ENCODE data around the gene MRPL47.
"Not testable (repeated sequence)": the region's sequence is repeated elsewhere in the genome, so short reads cannot be mapped to it uniquely, and the experiment has no call there.

Gene MRPL47

DNA sequence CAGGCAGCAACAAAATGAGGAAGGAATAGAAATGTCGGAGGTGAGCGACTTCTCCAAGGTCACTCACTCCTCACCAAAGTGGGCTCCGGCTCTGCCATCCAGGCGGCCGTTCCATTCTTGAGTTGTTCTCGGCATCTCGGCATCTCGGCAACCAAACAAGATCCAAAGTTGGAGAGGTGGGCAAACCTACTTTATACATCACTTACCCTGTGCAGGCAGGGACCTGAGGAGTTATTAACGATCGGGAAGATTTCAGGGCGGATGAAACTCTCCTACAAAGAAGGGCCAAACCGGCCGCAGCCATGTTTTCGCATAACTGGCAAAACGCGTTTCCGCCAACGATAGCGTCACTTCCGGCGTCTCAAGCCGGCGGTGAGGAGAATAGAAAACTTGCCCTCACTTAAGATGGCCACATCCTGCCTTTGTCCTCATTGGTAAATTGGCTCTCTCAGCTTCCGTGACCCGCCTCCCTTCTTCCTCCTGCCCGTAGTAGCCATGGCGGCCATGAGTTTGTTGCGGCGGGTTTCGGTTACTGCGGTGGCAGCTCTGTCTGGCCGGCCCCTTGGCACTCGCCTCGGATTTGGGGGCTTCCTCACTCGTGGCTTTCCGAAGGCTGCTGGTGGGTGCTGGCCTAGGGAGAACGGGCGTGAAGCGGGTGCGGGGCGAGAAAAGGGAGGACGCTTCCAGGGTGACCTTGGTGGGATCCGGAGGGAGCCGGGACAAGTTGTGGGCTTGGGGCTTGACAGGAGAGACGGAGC lies at the start of gene MRPL47, which contains the start of gene NDUFB5:
MRPL47 (minus strand) TSS at position 318 of the 758 bp plus-strand sequence; CDS start at position 304, 14 bp downstream.
NDUFB5 (plus strand) TSS at position 474 of the 758 bp plus-strand sequence; CDS start at position 496, 22 bp downstream.
- DNase-seq (ENCODE audit: low read depth in 1 of 2, low spot score in 1 of 2) = peak; percentile 74 to 81

DNA sequence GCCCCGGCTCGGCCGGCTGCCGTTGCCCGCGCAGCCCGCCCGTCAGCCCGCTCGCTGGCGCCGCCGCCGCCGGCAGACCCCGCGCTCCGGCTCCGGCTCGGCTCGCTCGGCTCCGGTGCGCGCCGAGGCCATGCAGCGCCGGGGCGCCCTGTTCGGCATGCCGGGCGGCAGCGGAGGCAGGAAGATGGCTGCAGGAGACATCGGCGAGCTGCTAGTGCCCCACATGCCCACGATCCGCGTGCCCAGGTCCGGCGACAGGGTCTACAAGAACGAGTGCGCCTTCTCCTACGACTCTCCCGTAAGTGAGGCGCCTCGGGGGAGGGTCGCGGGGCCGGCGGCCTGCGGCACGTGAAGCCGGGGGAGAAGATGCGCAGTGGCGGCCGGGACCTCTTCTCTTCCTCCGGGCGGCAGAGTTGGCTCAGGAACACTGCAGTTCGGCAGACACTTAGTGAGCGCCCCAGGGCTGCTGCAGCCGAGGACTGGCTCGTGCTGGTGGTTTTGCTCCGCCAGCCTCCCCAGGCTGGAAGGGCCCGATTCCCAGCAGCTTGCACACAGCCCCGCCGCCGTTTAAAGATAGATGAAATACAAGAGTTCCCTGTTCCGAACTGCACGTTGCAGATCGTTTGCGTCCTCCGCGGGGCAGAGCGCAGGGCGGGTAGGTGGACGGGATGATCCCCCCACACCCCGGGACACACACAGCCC lies 48.8 kb upstream of the MRPL47 start:
- peak; percentile 30 to 49 for DNase-seq (ENCODE audit: low read depth in 1 of 2, low spot score in 1 of 2)

DNA sequence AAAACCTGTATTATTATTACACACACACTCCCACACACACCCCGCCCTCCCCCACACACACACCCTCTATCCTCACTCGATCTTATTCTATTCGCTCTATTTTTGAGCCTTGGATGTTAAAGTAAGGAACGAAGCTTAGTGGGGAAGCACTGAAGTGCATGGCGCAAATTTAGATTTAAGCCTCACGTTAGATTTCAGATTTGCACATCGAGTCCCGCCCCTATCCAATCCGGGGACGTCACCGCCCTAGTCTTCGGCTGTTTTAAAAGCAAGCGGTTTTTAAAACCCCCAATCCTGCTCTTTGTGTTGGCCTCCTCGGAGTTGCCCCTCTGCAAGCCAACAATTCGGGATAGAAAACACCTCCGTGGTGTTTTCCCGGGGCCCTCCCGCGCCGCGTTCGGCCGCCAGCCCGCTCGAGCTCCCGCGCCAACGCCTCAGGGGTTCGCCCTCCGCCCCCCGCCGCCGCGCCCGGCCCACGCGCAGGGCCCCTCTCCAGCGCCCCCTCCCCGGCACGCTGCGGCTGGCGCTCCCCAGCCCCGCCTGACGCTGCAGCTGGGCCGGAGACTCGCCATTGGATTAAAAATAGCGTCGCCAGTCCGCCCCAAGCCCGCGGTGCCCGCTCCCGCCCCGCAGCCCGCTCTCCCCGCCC lies 48.1 kb upstream of the MRPL47 start, which contains the start of gene USP13:
USP13 (plus strand) TSS at position 594 of the 649 bp plus-strand sequence. CDS start 186 bp downstream, outside the sequence.
- DNase-seq (ENCODE audit: low read depth in 1 of 2, low spot score in 1 of 2) = peak; percentile 26 to 35

DNA sequence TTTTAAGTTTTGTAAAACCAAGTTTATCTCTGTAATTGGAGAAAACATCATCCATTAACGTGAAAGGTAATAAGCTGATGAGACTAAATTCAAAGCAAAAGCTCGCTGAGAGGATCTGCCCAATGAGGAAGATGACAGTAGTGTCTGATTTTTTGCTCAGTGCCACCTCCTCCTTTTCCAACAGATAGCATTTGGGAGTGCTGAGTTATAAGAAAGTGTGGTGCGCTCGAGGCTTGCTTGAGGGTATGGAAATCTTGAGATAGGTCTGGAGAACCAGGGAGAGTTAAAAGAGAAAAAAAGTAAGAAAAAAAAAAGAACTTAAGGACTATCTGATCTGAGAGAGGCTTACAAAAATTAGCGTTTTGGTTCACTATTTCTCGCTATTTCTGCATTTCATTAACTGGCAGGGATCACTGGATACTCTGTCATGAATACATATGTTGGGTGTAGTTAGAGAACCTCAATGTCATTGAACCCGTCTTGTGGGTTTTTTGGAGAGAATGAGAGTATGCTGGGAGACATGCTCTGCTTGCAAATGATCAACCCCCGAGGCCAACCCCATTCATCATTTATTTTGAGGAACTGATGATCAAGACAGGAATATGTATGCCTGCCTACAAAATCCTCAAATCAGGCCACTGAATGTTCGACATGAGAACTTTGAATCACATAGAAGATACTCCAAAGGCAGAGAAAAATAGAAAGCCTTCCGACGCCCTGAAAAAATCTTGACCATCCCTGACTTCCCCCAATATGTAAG lies 47.4 kb upstream of the MRPL47 start:
- DNase-seq (ENCODE audit: low read depth in 1 of 2, low spot score in 1 of 2) = no peak

DNA sequence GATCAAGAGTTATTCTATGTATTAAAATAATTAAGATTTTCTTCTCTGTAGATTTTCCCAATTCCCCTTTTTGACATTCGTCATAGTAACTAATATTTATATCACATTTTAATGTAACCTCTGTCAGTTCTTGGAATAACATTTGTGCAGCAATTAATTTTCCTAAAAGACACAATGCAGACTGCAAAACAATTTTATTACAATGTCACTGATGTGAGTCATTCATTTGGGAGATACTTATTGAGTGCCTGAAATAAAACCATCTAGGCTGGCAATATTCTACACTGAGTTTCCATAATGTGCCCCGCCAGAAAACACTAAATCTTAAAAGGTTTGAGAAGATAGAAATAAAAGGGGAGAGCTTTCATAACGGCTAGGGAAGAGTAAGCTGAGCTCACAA lies 41.7 kb upstream of the MRPL47 start:
- no peak for DNase-seq (ENCODE audit: low read depth in 1 of 2, low spot score in 1 of 2)

DNA sequence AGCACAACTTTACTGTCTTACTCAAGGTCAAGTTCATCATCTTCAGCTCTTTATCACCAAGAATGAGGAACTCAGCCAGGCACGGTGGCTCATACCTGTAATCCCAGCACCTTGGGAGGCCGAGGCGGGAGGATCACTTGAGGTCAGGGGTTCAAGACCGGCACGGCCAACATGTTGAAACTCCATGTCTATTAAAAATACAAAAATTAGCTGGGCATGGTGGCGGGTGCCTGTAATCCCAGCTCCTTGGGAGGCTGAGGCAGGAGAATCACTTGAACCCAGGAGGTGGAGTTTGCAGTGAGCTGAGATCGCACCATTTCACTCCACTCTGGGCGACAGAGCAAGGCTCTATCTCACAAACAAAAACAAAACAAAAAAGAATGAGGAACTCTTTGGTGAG lies 39.4 kb upstream of the MRPL47 start:
- DNase-seq (ENCODE audit: low read depth in 1 of 2, low spot score in 1 of 2) = not testable (repeated sequence)

DNA sequence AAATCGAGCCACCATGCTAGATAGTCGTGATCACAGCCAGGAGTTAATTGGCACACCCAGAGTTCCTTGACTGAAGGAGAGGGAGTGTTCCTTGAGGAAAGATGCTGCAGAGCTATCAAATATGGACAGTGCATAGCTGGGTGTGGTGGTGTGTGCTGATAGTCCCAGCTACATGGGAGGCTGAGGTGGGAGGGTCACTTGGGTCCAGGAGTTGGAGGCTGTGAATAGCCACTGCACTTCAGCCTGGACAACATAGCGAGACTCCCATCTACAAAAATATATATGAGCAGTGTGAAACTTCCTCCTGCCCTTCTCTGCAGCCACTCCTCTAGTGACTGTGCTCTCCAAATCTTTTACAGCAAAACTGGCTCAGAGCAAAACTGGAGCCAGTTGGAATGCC lies 38.4 kb upstream of the MRPL47 start:
- DNase-seq (ENCODE audit: low read depth in 1 of 2, low spot score in 1 of 2) = no peak

DNA sequence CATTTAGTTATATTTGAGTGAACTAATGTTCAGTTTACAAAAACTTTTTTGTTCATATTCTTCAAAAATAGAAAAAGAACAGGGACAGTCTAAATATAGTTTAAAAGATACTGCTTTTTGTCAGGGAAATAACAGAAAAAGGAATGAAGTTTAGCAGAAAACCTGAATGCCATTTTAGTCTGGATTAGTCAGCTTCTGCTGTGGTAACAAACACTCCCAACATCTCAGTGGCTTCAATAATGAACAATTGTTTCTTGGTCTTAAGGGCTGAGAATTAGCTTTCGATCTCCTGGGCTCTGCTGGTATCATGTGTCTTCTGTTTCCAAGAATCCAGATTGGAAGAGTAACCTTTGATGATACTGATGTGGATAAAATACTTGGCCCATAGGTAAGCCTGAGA lies 36.0 kb upstream of the MRPL47 start:
- no peak for DNase-seq (ENCODE audit: low read depth in 1 of 2, low spot score in 1 of 2)

DNA sequence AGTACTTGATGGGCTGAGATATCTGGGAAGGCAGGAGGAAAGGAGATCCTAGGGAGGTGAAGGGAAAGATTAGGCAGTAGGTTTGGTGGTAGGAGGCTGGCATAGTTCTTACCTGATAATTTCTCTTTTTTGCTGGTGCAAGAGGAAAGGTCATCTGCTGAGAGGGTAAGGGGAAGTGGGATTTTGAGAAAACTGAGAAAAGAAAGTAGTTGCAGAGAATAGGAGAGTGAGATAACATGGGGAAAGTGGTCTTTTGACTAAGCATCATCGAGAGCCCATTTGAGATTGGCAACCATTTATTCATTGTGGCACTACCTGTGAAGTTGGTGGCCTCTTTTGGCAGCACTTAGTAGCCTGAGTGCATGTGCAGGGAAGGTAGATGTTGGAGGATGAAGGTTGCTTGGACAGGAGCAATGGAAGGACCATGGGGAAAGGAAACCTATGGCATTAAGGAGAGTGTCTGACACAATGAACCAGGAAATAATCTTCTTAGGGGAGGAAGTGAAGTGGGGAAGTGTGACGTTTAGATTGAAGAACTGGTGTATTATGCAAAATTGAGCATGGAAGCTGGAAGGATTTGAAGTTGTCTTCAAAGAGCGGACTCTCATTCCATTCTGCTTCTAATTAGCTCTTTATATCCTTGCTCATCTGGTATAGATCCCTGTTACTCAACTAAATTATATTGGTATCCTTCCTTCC lies 26.5 kb upstream of the MRPL47 start:
- DNase-seq (ENCODE audit: low read depth in 1 of 2, low spot score in 1 of 2) = no peak

DNA sequence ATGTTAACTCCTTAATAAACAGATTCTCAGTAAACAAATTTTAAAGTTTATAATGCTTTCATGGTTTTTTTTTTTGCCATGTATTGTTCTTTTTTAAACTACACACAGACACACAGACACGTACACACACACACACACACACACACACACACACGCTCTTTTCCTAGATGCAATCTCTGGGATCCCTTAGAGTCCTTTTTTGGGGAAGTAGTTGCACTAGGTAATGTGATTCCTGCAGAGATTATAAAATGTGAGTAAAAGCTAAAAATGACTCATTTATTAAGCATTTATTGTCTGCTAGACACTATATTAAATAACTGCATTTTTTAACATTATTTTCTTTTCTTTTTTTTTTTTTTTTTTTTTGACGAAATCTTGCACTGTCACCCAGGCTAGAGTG lies 20.0 kb upstream of the MRPL47 start:
- no peak for DNase-seq (ENCODE audit: low read depth in 1 of 2, low spot score in 1 of 2)

DNA sequence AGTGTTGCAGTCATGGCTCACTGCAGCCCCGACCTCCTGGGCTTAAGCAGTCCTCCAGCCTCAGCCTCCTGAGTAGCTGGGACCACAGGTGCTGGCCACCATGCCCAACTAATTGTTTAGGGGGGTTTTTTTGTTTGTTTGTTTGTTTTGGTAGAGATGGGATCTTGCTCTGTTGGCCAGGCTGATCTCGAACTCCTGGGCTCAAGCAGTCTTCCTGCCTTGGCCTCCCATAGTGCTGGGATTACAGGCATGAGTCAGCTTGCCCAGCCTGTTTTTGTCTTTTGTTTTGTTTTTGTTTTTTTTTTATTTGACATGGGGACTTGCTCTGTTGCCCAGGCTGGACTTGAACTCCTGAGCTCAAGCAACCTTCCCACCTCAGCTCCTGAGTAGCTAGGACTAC lies 17.6 kb upstream of the MRPL47 start:
- DNase-seq (ENCODE audit: low read depth in 1 of 2, low spot score in 1 of 2) = no peak

DNA sequence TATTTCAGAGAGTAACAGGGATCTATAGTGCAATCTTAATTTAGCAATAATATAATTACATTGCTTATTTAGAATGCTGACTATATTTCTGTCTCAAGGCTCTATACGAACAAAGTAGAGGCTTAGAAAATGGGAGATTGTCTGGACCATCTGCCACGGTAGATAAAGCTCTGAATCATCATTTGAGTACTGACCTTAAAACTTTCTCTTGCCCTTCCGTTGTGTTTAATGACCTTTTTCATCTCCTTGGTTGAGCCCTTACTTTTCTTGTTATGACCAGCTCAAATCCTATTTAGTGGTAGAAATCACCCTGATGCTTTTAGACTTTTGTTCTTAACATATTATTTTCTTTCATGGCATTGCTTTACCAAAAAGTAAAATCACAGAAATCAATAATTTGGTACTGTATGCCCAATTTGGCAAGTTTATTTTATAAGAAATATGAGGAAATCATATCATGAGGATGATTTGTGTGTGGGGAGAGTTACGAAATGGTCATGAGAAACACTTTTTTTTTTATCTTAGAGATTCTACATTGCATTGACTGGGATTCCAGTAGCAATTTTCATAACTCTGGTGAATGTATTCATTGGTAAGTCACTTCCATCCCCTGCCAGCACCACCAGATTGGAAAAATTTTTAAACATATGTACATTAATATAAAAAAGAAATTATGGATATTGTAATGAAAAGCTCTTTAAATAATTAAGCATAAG lies 11.2 kb upstream of the MRPL47 start:
- no peak for DNase-seq (ENCODE audit: low read depth in 1 of 2, low spot score in 1 of 2)

DNA sequence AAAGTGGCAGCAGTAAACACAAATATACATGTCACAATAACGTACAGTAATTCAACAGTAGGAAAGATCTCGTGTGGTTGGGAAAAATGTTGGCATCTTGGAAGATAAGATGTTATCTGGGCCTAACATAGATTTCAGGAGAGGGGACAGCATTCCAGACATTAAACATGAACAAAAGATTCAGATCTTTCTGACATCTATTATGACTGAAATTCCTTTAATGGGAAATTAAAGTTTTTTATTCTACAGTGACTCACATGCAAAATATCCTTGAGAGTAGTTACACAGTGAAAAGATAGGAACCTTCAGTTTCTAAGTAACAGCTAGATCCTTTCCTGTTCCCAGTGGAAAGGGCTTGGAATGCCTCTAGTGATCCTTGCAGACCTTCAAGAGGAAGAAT lies 9.4 kb upstream of the MRPL47 start:
- DNase-seq (ENCODE audit: low read depth in 1 of 2, low spot score in 1 of 2) = no peak

DNA sequence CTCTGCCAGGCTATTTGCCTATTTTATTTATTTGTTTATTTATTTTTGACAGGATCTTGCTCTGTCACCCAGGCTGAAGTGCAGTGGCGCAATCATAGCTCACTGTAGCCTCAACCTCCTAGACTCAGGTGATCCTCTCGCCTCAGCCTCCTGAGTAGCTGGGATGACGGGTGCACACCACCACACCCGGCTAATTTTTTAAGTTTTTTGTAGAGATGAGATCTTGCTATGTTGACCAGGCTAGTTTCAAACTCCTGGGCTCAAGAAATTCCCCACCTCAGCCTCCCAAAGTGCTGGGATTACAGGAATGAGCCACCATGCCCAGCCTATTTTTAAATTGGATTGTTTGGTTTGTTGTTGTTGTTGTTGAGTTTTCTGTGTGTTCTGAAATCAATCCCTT lies 5.6 kb upstream of the MRPL47 start:
- DNase-seq (ENCODE audit: low read depth in 1 of 2, low spot score in 1 of 2) = no peak

DNA sequence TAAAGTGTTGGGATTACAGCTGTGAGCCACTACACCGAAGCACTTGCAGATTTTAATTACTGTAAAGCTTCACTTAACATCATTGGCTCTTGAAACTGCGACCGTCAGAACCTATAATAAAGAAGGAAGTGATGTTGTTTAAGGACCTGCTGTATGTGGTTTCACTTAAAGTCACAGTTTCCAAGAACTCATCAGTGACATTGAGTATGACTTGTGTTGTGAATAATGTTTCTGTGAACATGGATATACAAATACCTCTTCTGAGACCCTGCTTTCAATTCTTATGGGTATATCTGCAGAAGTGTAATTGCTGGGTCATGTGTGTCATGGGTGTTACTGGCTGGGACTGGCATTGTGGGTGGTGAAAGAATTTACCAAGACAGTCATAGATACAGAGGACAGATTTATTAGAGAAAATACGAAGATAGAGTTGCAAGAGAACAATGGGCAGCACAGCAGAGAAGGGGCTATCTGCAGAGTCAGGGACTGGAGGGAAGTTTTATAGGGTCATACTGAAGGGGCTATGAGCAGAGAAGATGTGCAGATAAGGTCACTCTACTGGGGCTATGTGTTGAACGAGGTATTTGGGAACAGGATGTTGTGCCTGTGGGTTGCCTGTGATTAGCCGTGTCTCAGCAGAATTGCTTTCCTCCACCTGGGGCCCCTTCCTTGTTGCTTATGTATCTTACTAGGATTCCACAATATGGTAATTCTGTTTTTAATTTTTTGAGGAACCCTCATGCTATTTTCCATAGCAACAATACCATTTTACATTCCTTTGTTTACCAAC lies 4.7 kb upstream of the MRPL47 start:
- no peak for DNase-seq (ENCODE audit: low read depth in 1 of 2, low spot score in 1 of 2)

DNA sequence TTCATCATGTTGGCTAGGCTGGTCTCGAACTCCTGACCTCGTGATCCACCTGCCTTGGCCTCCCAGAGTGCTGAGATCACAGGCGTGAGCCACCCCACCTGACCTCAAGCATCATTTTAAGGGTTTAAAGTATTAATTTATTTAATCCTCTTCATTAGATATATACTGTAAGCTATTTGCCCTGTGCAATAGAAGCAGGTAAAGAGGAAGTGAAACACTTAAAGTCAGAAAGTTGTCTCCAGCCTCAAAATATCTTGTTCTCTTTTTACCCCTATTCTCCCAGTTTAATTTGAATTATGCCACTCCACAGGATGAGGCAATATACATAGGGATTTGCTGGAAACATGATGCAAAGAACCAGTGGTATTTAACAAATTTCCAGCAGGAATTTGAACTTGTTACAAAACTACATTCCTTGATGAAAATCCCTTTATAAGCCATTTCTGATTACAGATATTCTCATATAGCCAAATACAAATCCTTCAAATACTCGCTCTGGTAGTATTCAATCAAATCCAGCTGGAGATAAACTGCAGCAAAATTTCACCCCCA lies 2.2 kb upstream of the MRPL47 start:
- no peak for DNase-seq (ENCODE audit: low read depth in 1 of 2, low spot score in 1 of 2)

DNA sequence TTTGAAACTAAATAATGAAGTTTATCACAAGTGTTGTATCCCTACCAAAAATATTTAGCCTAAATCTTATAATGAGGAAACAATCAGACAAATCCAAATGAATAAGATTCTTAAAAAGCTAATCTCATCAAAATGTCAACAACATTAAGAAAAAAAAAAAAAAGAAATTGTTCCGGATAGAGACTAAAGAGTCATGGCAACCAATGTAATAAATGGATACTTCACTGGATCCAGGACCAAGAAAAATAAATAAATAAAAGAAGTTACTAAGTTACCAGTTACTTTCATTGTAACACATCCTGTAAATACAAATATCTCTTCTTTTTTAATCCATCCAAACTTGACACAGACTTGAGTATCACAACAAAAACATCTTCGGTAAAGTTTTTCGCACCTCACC lies 607 bp downstream of the MRPL47 start:
- DNase-seq (ENCODE audit: low read depth in 1 of 2, low spot score in 1 of 2) = no peak

DNA sequence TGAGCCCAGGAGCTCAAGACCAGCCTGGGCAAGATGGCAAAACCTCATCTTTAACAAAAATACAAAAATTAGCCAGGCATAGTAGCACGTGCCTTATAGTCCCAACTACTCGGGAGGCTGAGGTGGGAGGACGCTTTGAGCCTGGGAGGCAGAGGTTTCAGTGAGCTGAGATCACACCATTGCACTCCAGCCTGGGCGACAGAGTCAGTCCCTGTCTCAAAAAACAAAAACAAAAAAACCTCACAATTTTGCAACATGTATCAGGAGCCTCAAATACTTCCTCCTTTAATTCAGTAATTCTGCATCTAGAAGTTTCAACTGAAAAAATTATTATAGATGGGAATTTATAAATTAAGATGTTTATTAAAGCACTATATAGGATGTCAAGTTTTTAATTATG lies 1.1 kb downstream of the MRPL47 start:
- DNase-seq (ENCODE audit: low read depth in 1 of 2, low spot score in 1 of 2) = no peak

DNA sequence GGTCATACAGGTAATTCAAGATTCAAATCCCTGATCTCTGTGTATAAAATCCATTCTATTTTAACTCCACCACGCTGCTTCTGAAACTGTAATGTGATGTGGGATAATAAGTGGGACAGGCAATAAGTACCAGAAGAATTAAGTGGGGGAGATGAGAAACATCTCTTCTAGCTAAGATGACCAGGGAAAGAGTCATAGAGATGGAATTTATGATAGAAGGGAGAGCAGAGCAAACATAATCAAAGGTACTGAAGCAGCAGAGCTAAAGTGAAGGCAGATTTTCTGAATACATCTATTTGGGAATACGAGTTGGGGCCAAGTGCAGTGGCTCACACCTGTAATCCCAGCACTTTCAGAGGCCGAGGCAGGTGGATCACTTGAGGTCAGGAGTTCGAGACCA lies 4.9 kb downstream of the MRPL47 start:
- no peak for DNase-seq (ENCODE audit: low read depth in 1 of 2, low spot score in 1 of 2)

Measured in stimulated activated CD4-positive, alpha-beta T cell treated with anti-CD3 and anti-CD28 coated beads, Interleukin-15, amount 100 ng/mL, for 1 hour (primary cell).